Measurements from ENCODE around the gene HSPA9. TPM values are rescaled to one million over a fixed set of nuclear protein-coding genes. Genes with fewer than 3 reads are reported as not detected.
A peak's percentile ranks its signal among the peaks of the same experiment; 100 is the strongest.

The HSPA9 gene
- total and polyA plus RNA-seq, 2 of the 13 experiments (the other 11 are each of a cell fraction or from before 2014, with no cell fraction given): 165 to 478 TPM

DNA sequence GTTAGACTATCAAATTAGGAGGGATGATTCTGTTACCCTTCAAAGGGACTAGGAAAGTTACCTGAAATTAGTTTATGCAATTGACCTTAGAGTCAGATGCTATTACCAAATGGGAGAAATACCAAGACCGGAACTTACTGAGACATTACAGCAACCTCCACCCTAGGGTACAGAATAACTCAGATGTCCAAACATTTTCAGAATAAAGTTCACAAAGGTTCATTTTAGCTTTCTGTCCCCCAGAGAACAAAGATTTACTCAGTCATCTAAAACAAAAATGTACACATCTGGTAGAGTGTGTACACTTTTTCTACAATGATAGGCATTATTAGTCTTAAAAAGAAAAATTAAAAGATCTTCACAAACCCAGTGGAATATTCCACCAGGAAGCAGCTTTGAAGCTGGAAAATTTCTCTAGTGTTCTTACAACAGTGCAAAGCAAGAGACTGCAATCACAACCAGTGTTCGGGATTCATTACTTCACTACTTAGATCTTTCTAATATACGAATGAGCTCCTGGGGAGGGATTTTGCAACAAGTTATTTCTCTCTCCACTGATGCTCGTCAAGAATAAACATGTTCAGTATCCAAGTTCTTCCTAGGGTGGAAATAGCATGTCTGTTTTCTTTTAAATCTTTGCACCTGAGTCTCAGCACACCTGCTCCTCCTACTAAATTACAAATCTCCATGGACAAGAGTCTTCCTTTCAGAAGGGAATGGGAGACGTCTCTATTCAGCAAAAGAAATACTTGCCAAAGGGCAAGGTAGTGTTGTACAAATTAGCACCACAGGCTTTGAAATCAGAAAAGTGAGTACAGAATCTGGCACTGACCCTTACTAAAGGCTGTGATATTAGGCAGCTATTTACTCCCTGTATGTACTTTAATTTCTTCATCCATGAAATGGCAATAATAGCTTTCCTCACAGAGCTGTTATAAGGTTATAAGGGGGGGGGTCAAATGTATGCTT lies 40.9 kb downstream of the HSPA9 start (continued):
- TF ChIP-seq CREM (IDR thresholded peaks at IDR 0.05) (peak; percentile 67), CREM (CRISPR knock-in tag; IDR thresholded peaks at IDR 0.05) (no peak), ZNF614 (CRISPR knock-in tag; IDR thresholded peaks at IDR 0.05; ENCODE audit: borderline replicate concordance) (no peak), ZNF160 (CRISPR knock-in tag; IDR thresholded peaks at IDR 0.05) (no peak), RFX5 (IDR thresholded peaks at IDR 0.05; ENCODE audit: low read depth, low read length) (no peak), ZBTB21 (CRISPR knock-in tag; IDR thresholded peaks at IDR 0.05) (no peak), KMT2A (CRISPR knock-in tag; IDR thresholded peaks at IDR 0.05) (no peak), SOX6 (IDR thresholded peaks at IDR 0.05) (no peak), SOX6 (CRISPR knock-in tag; IDR thresholded peaks at IDR 0.05) (peak; percentile 82), ZNF446 (CRISPR knock-in tag; IDR thresholded peaks at IDR 0.05) (no peak), ZNF383 (CRISPR knock-in tag; IDR thresholded peaks at IDR 0.05; ENCODE audit: borderline replicate concordance) (no peak), ZFAT (CRISPR knock-in tag; conservative IDR thresholded peaks at IDR 0.05) (no peak), ZNF850 (CRISPR knock-in tag; conservative IDR thresholded peaks at IDR 0.05) (no peak), ZNF30 (CRISPR knock-in tag; IDR thresholded peaks at IDR 0.05) (no peak), CBX1 (IDR thresholded peaks at IDR 0.05; ENCODE audit: low read depth) (no peak), NFIC (IDR thresholded peaks at IDR 0.05; ENCODE audit: low read length) (peak; percentile 85; the same call in 1 of the 2 replicates), TOE1 (CRISPR knock-in tag; IDR thresholded peaks at IDR 0.05) (no peak)
- TF ChIP-seq, protein P1, sequence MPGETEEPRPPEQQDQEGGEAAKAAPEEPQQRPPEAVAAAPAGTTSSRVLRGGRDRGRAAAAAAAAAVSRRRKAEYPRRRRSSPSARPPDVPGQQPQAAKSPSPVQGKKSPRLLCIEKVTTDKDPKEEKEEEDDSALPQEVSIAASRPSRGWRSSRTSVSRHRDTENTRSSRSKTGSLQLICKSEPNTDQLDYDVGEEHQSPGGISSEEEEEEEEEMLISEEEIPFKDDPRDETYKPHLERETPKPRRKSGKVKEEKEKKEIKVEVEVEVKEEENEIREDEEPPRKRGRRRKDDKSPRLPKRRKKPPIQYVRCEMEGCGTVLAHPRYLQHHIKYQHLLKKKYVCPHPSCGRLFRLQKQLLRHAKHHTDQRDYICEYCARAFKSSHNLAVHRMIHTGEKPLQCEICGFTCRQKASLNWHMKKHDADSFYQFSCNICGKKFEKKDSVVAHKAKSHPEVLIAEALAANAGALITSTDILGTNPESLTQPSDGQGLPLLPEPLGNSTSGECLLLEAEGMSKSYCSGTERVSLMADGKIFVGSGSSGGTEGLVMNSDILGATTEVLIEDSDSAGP (CRISPR knock-in tag; IDR thresholded peaks at IDR 0.05; ENCODE audit: borderline replicate concordance): no peak
- TF ChIP-seq, protein P2, sequence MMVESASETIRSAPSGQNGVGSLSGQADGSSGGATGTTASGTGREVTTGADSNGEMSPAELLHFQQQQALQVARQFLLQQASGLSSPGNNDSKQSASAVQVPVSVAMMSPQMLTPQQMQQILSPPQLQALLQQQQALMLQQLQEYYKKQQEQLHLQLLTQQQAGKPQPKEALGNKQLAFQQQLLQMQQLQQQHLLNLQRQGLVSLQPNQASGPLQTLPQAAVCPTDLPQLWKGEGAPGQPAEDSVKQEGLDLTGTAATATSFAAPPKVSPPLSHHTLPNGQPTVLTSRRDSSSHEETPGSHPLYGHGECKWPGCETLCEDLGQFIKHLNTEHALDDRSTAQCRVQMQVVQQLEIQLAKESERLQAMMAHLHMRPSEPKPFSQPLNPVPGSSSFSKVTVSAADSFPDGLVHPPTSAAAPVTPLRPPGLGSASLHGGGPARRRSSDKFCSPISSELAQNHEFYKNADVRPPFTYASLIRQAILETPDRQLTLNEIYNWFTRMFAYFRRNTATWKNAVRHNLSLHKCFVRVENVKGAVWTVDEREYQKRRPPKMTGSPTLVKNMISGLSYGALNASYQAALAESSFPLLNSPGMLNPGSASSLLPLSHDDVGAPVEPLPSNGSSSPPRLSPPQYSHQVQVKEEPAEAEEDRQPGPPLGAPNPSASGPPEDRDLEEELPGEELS (CRISPR knock-in tag; IDR thresholded peaks at IDR 0.05): peak; percentile 25; the same call in 1 of the 2 replicates
- TF ChIP-seq, protein P3, sequence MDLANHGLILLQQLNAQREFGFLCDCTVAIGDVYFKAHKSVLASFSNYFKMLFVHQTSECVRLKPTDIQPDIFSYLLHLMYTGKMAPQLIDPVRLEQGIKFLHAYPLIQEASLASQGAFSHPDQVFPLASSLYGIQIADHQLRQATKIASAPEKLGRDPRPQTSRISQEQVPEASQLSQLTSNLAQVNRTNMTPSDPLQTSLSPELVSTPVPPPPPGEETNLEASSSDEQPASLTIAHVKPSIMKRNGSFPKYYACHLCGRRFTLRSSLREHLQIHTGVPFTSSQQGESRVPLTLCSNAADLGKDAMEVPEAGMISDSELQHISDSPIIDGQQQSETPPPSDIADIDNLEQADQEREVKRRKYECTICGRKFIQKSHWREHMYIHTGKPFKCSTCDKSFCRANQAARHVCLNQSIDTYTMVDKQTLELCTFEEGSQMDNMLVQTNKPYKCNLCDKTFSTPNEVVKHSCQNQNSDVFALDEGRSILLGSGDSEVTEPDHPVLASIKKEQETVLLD (CRISPR knock-in tag; IDR thresholded peaks at IDR 0.05; ENCODE audit: low read depth): no peak
